Occipital lobe (tissue), 2 donors: ENCODE measurements around the gene LRRC34. TPM values are rescaled to one million over a fixed set of nuclear protein-coding genes. Genes with fewer than 3 reads are reported as not detected.

Experiments used
- DNase-seq: peaks from one replicate; lab custom pipeline; 2025; lab: John Stamatoyannopoulos, UW
- total RNA-seq: library from RNA; depleted of rRNA; stranded (reverse); fragments of >200 nt; gene quantifications from one replicate; pipeline ENCODE4 v1.2.3, GENCODE V29; 2014

Gene LRRC34
- 8.1 TPM for total RNA-seq

GRCh38 chr3:169812332-169813235 lies at the start of gene LRRC34, which contains the start of gene LRRIQ4:
Gene LRRC34, minus strand, starts transcription at chr3:169812904. Its CDS starts 356 bp downstream, at chr3:169812548.
Gene LRRIQ4, plus strand, starts transcription at chr3:169812870. Its CDS starts 9,052 bp downstream, at chr3:169821922.
- peak; percentile 70 for DNase-seq

DNA sequence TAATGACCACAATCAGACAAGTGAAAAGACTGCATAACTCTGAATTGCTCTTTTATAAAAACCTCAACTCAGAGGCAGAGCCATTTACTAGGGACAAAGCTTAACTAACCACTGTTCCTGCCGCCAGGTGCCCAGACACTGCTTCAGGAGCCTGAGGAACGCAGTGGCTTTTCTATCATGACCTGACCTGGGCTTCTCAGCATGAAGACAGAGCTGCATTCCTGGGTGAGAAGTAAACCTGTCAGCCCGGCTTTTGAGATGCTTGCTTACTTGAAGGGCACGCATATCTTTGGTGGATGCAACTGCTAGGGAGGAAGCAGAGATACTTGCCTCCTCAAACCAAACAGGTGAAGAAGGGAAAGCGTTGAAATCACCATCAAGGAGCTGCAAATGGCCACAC lies 49.2 kb upstream of the LRRC34 start:
- no peak for DNase-seq

- DNase-seq = no peak
These were observed 45.1 kb upstream of the LRRC34 start for GRCh38 chr3:169857811-169858210.

GRCh38 chr3:169855514-169855913 lies 42.8 kb upstream of the LRRC34 start:
- no peak for DNase-seq

GRCh38 chr3:169850618-169851017 lies 37.9 kb upstream of the LRRC34 start:
- no peak for DNase-seq

- DNase-seq = no peak
These were observed 36.0 kb upstream of the LRRC34 start for GRCh38 chr3:169848741-169849140.

- no peak for DNase-seq
These were observed 35.2 kb upstream of the LRRC34 start for GRCh38 chr3:169847896-169848295.

DNA sequence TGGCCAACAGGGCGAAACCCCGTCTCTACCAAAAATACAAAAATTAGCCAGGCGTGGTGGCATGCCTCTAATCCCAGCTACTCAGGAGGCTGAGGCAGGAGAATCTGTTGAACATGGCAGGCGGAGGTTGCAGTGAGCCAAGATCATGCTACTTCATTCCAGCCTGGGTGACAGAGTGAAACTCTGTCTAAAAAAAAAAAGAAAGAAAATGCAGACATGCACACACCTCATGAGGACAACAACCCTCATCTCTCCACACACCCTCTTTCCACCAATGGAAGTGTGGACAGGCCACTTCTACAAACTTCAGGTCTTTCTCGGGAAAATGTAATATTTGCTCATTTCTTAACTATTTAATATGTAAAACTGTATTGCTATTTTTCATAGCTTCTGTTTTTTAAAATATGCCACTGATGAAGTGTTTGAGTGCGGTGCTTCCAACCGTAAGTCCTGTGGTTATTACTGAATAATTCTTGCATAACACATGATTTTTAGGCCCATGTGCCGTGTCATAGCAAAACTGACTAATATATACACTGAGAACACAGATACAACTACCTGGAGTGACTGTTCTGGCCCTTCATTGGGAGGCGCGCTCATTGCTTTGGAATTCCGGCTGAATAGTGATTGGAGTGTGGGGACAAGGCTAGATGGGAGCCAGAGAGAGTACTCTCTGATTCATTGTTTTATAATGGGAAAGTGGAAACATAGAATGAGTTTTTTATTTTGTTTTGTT lies 33.9 kb upstream of the LRRC34 start:
- no peak for DNase-seq

- no peak for DNase-seq
These were observed 30.3 kb upstream of the LRRC34 start for GRCh38 chr3:169842960-169843359.

GRCh38 chr3:169841171-169841570 lies 28.5 kb upstream of the LRRC34 start:
- no peak for DNase-seq

DNA sequence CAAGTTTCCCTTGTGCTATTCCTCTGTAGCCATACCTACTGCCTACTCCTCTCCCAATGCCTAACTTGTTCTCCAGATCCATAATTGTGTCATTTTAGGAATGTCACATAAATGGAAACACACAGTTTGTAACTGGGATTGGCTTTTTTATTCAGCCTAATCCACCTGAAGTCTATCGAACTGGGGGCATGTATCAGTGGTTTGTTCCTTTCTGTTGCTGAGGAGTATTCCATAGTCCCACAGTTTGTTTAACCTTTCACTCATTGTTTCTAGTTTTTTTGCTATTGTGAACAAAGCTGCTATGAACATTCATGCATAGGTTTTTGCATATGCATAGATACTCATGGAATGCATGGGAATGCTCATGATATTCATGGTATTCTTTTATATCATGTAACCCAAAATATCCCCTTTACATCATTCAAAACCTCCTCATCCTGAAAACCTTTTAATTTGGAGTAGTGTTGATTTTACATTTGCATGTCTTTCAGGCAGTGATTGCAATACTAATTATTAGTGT lies 25.9 kb upstream of the LRRC34 start:
- DNase-seq = no peak

- DNase-seq = no peak
These were observed 24.2 kb upstream of the LRRC34 start for GRCh38 chr3:169836942-169837275.

GRCh38 chr3:169836078-169836941 lies 23.6 kb upstream of the LRRC34 start:
- no peak for DNase-seq

DNA sequence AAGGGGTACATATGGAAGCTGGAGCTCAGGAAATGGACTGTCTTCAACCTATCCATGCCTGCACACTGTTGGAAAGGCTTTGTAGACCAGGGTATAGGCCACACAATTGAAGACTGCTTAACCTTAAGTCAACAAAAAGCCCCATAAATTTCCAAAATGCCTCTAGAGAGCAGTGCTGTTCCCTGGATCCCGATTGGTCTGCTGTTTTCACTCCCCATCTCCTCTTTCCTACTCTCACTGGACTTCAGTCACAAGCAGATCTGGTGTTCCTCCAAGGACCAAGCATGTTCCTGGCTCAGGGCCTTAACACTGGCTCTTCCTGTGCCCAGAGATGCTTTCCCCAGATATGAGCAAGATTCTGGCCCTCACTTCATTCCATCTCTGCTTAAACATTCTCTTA lies 22.8 kb upstream of the LRRC34 start:
- no peak for DNase-seq

DNA sequence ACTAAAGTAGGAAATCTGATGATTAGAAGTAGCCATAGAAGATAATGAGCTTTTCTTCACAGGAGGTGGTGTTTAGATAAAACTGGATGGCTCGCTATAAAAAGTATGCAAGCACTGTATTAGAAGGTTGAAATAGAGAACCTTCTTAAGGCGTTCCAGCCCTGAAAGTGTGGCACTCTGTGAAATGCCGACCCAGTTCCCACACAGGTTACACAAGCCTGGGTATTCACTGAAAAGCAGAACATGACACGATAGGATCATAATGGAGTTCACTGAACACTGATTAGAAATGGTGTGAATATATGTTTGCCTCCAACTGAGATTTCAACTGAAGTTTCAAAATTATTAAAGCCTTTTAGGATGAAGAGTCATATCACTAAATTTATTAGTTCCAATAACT lies 15.0 kb upstream of the LRRC34 start:
- no peak for DNase-seq

- no peak for DNase-seq
These were observed 12.6 kb upstream of the LRRC34 start for GRCh38 chr3:169825316-169825715.

DNA sequence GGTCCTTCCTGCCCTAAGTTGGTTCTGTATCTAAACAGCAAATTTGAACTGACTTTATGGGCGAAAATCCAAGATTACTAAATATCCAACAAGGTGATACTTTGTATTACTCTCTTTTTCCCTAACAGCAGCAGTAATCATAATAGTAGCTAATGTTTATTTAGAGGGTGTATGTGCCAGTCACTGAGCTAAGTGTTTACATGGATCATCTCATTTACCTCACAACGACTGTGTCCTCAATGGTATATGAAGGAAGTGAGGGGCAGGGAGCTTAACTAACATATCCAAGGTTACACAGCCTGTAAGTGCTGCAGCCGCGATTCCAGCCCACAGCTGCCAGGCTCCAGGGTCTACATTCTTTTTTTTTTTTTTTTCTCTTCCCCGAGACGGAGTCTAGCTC lies 10.3 kb upstream of the LRRC34 start:
- DNase-seq = no peak

DNA sequence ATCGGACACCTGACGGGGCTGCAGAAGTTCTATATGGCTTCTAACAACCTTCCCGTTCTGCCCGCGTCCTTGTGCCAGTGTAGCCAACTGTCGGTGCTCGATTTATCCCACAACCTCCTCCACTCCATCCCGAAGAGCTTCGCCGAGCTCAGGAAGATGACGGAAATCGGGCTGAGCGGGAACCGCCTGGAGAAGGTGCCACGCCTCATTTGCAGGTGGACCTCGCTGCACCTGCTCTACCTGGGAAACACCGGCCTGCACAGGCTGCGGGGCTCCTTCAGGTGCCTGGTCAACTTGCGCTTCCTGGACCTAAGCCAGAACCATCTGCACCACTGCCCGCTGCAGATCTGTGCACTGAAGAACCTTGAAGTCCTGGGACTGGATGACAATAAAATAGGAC lies 9.8 kb upstream of the LRRC34 start:
- no peak for DNase-seq

GRCh38 chr3:169822091-169822490 lies 9.4 kb upstream of the LRRC34 start:
- DNase-seq = no peak

DNA sequence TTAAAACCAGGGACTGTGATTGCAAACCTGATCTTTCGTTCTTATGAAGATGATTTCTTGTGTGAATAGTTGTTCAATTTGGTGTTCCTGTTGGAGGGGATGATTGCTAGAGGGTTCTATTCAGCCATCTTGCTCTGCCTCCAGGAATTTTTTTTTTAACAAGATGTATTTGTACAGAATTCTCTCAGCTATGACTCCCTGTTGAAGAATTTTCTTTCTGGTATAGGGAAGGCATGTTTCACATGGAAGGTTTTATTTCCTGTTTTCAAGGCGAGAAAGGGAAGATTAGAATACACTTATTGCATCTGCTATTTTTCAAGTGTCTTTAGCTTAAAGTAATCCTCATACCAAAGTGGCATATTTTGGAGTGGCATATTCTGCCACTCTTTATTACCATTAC lies 5.6 kb upstream of the LRRC34 start:
- no peak for DNase-seq

- no peak for DNase-seq
These were observed 3.0 kb upstream of the LRRC34 start for GRCh38 chr3:169815590-169816150.
